ENCODE data around the gene PKP3.

GRCh38 chr11:442611-443081 is 48.6 kb downstream of the PKP3 start:
- TF ChIP-seq TP53 (CRISPR knock-in tag; IDR thresholded peaks at IDR 0.05) (no peak), CTCF (IDR thresholded peaks at IDR 0.05) (no peak), POLR2AphosphoS2 (conservative IDR thresholded peaks at IDR 0.05; ENCODE audit: low read length) (no peak)
